Middle frontal gyrus (tissue), 1 donor: ENCODE results near the gene PLK5.
A peak's percentile ranks its signal among the peaks of the same experiment; 100 is the strongest.

Experiments
- DNase-seq: peaks from one replicate; pipeline ENCODE4 v3.0.0-alpha.2; 2015; ENCODE audit warnings: low spot score; ENCODE audit errors: extremely low spot score

Gene PLK5

GRCh38 chr19:1555487-1556389, 31.9 kb downstream of the PLK5 start:
- DNase-seq, result no peak

- no peak for DNase-seq
Measured at GRCh38 chr19:1556390-1557070, 32.7 kb downstream of the PLK5 start.

DNA sequence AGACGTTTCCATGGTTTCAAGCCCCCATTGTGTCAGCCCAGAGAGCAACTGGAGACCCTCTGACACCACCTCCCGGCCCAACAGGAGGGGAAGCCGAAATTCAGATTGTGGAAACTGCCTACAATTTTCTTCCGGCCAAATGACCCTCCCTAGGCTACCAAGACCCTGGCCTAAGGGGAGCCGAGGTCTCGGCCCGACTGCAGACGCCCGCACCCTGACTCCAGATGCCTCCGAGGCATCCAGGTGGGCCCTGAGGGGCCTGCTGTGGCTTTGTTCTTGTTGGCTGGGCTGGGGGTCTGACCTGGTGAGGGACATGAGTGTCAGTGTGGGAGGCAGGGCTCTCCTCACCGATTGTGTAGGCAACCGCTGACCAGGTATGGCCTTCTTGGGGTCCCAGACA, 34.7 kb downstream of the PLK5 start:
- DNase-seq, result no peak

GRCh38 chr19:1560286-1560882, 36.5 kb downstream of the PLK5 start:
- DNase-seq, result no peak

DNA sequence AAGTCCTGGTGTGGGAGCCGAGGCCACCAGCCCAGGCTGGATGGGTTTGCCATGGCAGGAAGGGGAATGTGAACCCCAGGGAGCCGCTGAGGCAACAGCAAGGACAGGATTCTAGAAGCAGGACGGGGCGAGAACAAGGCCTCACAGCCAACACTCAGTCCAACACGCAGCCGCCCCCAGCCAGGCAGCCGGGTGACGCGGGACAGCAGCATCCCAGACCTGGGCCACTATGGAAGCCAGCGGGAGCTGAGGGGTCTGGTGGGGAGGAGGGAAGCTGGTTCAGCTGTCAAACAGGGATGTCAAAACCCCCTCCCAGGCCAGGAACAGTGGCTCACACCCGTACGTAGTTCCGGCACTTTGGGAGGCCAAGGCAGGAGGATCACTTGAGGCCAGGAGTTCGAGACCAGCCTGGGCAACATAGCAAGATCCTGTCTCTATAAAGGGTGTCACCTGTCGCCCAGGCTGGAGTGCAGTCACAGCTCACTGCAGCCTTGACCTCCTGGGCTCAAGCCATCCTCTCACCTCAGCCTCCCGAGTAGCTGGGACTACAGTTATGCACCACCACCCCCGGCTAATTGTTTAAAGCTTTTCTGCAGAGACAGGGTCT, 37.5 kb downstream of the PLK5 start:
- no peak for DNase-seq

GRCh38 chr19:1563251-1563650, 39.4 kb downstream of the PLK5 start:
- DNase-seq, result no peak

DNA sequence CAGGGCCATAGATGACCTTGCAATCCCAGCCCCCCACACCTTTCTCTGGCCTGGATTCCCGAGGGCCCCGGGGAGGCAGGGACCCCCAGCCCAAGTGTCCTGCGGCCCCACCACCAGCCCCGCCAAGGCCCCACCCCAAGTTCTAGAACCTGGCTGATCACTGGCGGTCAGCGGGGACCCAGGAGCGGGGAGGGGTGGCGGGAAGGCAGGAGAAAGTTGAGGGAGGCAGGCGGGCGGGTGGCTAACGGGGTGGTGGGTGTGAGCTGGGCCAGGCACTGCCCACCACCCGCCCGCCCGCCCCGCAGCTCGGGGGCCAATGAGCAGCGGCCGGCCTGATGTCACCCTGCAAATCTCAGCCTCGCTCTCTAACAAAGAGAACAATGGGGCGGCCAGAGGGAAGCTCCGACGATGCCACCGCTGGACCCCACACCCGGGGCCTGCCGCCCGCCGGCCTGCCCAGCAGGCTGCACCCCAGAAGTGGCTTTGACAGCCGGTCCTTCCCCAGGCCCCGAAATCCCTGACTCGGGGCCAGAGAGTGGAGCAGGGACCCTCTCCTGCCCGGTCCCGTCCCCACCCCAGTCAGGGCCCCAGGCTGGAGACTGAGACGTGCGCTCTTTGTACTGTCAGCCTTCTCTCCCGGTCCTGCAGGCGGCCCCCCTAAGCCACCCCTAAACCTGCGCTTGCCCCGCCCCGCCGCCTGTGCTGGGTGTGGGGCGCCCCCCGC, 42.7 kb downstream of the PLK5 start:
- peak; percentile 74 for DNase-seq

- no peak for DNase-seq
Measured at GRCh38 chr19:1567116-1567847, 43.4 kb downstream of the PLK5 start.

DNA sequence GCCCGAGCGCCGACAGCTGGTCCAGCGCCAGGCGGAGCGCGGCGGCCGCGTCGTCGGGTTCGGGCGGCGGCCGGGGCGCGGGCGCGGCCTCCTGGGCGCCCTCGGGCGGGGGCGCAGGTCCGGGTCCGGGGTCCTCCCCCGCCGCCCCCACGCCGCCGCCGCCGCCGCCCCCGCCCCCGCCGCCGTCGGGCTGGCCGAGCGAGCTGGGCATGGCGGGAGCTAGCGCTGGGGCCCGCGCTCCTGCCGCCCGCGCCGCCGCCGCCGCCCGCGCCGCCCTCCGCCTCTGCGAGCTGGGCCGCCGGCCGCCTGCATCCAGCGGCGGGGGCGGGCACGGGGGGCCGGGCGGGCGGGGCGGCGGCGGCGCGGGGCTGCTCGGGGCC, 44.0 kb downstream of the PLK5 start:
- no peak for DNase-seq

DNA sequence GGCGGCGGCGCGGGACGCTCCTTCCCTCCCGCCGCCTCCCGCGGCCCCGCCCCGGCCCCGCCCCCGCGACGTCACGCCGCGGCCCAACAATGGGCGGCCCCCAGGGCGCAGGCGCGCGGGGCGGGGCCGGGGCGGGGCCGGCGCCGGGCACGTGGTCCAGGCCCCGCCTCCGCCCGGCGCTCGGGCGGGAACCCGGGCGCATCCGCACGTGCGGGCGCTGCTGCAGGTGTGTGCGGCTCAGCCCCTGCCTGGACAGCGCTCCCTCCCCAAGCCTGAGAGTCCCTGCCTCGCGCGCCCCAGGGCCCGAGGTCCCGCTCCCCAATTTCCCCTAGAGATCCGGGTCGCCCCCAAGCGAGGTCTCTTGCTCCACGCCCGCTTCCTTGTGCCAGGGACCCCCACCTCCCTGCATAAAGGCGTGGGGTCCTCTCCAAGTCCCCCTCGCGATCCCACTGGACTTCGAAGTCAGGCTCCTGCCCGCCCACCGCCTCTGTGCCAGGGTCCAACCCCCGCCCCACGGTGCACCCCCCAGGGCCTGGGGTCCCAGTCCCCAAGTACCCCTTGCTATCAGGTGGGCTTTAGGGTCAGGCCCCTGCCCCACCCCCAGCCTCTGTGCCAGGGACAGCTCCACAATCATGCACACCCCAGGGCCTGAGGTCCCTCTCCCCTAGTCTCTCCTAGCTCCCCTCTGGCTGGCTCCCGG, 44.6 kb downstream of the PLK5 start, which contains the start of gene MEX3D:
TSS of gene MEX3D (minus strand) at position 6 of the 700 bp plus-strand sequence. CDS start 267 bp downstream, outside the sequence.
- peak; percentile 27 for DNase-seq

GRCh38 chr19:1569997-1570396, 46.1 kb downstream of the PLK5 start:
- DNase-seq, result no peak

DNA sequence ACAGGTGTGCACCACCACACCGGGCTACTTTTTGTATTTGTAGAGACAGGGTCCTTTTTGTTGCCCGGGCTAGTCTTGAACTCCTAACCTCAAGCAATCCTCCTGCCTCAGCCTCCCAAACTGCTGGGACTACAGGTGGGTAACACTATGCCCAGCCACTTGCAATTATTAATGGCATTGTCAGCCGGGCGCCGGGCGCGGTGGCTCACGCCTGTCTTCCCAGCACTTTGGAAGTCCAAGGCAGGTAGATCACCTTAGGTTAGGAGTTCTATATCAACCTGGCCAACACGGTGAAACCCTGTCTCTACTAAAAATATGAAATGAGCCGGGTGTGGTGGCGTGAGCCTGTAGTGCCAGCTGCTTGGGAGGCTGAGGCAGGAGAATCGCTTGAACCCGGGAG, 47.0 kb downstream of the PLK5 start:
- no peak for DNase-seq

GRCh38 chr19:1571358-1571757, 47.5 kb downstream of the PLK5 start:
- DNase-seq, result no peak

DNA sequence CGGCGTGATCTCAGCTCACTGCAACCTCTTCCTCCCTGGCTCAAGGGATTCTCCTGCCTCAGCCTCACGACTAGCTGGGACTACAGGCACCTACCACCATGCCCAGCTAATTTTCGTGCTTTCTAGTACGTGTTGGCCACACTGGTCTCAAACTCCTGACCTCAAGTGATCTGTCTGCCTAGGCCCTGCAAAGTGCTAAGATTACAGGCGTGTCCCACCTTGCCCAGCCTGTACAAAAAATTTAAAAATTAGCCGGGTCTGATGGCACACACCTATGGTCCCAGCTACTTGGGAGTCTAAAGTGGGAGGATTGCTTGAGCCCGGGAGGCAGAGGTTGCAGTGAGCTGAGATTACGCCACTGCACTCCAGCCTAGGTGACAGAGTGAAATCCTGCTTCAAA, 48.9 kb downstream of the PLK5 start:
- no peak for DNase-seq

DNA sequence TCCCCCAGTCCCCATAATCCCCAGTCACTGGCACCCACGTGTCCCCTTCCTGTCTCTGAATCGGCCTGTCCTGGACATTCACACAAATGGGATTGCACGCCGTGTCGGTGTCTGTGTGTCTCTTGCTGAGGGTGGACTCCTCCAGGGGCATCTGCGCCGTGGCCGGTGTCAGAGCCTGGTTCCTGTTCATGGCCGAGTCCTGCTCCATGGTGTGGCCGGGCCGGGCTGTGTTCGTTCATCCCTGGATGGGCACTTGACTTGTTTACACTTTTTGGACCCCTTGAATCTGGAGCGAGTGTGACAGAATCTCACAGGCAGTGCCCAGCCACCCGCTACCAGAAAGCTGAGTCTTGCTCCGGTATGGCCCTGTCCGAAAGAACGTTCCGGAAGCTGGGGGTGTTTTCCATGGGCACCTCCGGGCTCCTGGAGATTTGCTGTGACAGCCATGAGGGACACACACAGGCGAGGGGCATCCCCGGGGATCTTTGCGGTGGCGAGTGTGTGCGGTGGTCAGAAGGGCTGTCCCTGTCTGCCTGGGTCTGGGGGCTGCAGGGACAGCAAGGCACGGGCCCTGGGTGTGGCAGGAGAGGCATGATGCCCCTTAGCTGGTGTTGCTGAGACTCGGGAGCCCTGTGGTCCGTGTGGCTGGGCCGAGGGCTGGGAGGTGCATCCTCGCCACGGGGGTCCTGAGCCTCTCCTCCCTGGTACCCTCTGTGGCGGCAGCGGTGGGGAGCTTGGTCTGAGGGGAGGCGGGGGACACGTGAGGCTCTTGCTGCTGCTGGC, 50.7 kb downstream of the PLK5 start:
- no peak for DNase-seq

DNA sequence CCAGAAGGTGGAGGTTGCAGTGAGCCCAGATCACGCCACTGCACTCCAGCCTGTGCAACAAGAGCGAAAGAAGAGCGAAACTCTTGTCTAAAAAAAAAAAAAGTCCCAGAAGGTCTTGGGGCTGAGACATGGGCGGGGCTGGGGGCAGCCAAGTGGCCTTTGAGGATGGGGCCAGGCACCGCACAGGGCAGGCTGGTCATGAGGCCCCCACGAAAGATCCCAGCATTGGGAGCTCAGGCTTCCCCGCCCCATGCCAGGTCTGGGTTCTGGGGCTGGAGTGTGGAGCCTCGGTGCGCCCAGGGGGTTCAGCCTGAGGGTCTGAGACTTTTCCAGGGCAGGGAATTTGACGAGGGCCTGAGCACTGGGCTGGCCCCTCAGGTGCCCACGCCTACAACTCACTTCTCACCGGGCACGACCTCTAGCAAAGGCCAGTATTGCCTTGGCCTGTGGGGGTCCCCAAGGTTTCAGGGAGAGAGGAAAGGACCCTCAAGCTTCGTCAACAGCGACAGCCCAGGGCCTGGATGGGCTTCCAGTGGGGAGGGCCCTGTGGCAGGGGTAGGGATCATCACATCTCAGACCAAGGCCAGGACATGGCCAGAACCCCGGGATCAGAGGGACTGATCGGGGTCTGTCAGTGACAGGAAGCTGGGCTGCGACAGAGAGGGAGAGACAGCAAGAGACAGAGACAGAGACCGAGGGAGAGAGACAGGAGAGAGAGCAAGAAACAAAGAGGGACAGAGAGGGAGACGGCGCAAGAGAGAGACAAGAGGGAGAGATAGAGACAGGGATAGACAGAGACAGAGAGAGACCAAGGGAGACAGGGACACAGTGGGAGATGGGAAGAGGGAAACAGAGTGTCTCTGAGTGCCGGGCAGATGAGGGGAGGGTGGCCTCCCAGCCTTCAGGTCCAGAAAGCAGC, 51.7 kb downstream of the PLK5 start:
- no peak for DNase-seq

GRCh38 chr19:1576242-1577089, 52.6 kb downstream of the PLK5 start:
- no peak for DNase-seq
